HG03442 (cell line): ENCODE results near the gene ZNF181.

ENCODE experiments used
- ATAC-seq: cut with Tn5 transposase; IDR thresholded peaks from one replicate; pipeline ENCODE4 v1.9.1; 2021; ENCODE audit warnings: mild to moderate bottlenecking, moderate library complexity; ENCODE audit not compliant: unreplicated experiment

Gene ZNF181

GRCh38 chr19:34744896-34745690, 11.1 kb downstream of the ZNF181 start:
- no peak for ATAC-seq

GRCh38 chr19:34757441-34757840, 23.4 kb downstream of the ZNF181 start:
- no peak for ATAC-seq

- ATAC-seq = no peak
Measured at GRCh38 chr19:34759218-34759917, 25.3 kb downstream of the ZNF181 start.

GRCh38 chr19:34766386-34766785, 32.3 kb downstream of the ZNF181 start:
- no peak for ATAC-seq

GRCh38 chr19:34767951-34768350, 33.9 kb downstream of the ZNF181 start:
- no peak for ATAC-seq

GRCh38 chr19:34772697-34773554, 38.9 kb downstream of the ZNF181 start, which contains the start of gene ZNF599:
Gene ZNF599 (minus strand): TSS chr19:34773215. CDS start chr19:34772841, 374 bp downstream.
- peak; percentile 97 for ATAC-seq

- ATAC-seq = no peak
Measured at GRCh38 chr19:34773555-34773864, 39.5 kb downstream of the ZNF181 start.

- ATAC-seq = no peak
Measured at GRCh38 chr19:34774857-34775256, 40.8 kb downstream of the ZNF181 start.

GRCh38 chr19:34778342-34778741, 44.3 kb downstream of the ZNF181 start:
- ATAC-seq = no peak

- no peak for ATAC-seq
Measured at GRCh38 chr19:34779652-34780051, 45.6 kb downstream of the ZNF181 start.

- ATAC-seq = no peak
Measured at GRCh38 chr19:34786236-34786635, 52.2 kb downstream of the ZNF181 start.

GRCh38 chr19:34787059-34787824, 53.2 kb downstream of the ZNF181 start:
- no peak for ATAC-seq

- ATAC-seq = no peak
Measured at GRCh38 chr19:34788074-34788473, 54.0 kb downstream of the ZNF181 start.

GRCh38 chr19:34793565-34793964, 59.5 kb downstream of the ZNF181 start:
- no peak for ATAC-seq

- no peak for ATAC-seq
Measured at GRCh38 chr19:34794066-34794960, 60.3 kb downstream of the ZNF181 start.
